Activated CD8-positive, alpha-beta memory T cell treated with anti-CD3 and anti-CD28 coated beads, Interleukin-2, amount 50 U/mL, for 4 hours (primary cell): ENCODE measurements around the gene TCAP.
"Not testable (repeated sequence)": the region's sequence is repeated elsewhere in the genome, so short reads cannot be mapped to it uniquely, and the experiment has no call there.

Experiments used
- DNase-seq: peaks from one replicate; pipeline ENCODE4 v3.0.0-alpha.2; 2020

TCAP gene

GRCh38 chr17:39684369-39685192 lies 19.4 kb downstream of the TCAP start:
- no peak for DNase-seq

GRCh38 chr17:39687101-39687545 lies 22.0 kb downstream of the TCAP start:
- DNase-seq = no peak

- peak; percentile 84 for DNase-seq
These were observed 22.7 kb downstream of the TCAP start, which contains the start of gene PGAP3 for GRCh38 chr17:39687546-39688474. Gene PGAP3 (minus strand): TSS chr17:39688057. CDS start chr17:39688014, 43 bp downstream.

- DNase-seq = no peak
These were observed 23.3 kb downstream of the TCAP start for GRCh38 chr17:39688475-39688835.

GRCh38 chr17:39688945-39689344 lies 23.8 kb downstream of the TCAP start:
- DNase-seq = no peak

GRCh38 chr17:39694593-39694992 lies 29.4 kb downstream of the TCAP start:
- DNase-seq = no peak

- no peak for DNase-seq
These were observed 29.9 kb downstream of the TCAP start for GRCh38 chr17:39695089-39695474.

- no peak for DNase-seq
These were observed 31.6 kb downstream of the TCAP start for GRCh38 chr17:39696731-39697130.

- no peak for DNase-seq
These were observed 32.8 kb downstream of the TCAP start for GRCh38 chr17:39697961-39698360.

- not testable (repeated sequence) for DNase-seq
These were observed 34.1 kb downstream of the TCAP start for GRCh38 chr17:39699157-39699817.

GRCh38 chr17:39699818-39700147 lies 34.6 kb downstream of the TCAP start, which contains the start of gene ERBB2:
Gene ERBB2 (plus strand): TSS chr17:39700064. CDS start chr17:39700239, 175 bp downstream.
- no peak for DNase-seq

GRCh38 chr17:39700148-39700987 lies 35.2 kb downstream of the TCAP start:
- no peak for DNase-seq

GRCh38 chr17:39701012-39701783 lies 36.0 kb downstream of the TCAP start:
- no peak for DNase-seq

GRCh38 chr17:39701784-39702422 lies 36.8 kb downstream of the TCAP start:
- DNase-seq = no peak

- no peak for DNase-seq
These were observed 38.0 kb downstream of the TCAP start for GRCh38 chr17:39702901-39703893.

- no peak for DNase-seq
These were observed 38.8 kb downstream of the TCAP start for GRCh38 chr17:39703913-39704312.

GRCh38 chr17:39704821-39705551 lies 39.8 kb downstream of the TCAP start:
- no peak for DNase-seq

- no peak for DNase-seq
These were observed 40.7 kb downstream of the TCAP start for GRCh38 chr17:39705786-39706348.

GRCh38 chr17:39706383-39706782 lies 41.2 kb downstream of the TCAP start:
- DNase-seq = no peak
